DLD1 (cell line): ENCODE results near the gene PALB2.

Experiments
- in situ Hi-C: cut with HindIII; loops from 2 replicates; pipeline ENCODE4 v1.10.0; 2017; ENCODE audit warnings: low sequenced_read_pairs

PALB2 gene

DNA sequence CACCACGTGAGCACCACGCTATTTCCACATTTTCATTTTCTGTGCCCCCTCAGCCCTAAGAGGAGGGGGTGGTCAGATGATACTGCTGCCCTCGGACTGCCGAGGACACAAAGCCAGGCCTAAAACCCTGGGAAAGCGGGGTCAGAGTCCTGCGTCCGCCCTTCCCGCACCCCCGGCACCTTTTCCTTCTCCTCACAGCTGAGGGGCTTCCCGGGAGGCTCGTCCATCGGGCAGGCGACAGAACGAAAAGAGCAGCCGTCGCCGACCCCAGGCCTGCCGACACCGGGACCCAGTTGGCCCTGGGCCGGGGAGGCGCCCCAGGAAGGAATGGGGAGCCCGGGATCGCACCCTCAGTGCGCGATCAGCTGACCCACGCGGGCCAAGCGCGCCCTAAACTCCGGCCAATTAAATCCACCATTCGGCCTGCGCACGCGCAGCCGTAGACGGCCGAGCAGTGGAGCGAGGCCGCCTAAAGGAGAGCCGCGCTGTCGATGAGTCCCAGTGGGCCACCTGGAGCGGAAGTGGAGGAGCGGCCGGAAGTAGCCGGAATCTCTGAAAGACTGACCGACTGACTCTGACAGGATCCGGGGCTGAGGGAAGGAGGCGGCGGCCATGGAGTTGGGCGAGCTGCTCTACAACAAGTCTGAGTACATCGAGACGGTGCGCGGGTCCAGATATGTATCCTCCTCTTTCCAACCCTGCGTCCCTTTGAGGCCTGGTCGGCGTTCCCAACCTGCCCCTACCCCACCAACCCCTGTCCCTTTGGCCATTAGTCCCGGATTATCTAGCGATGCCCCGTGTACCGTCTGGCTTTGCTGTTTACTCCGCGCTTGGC lies at the start of gene PALB2, which contains the start of gene DCTN5:
PALB2 (minus strand) TSS at position 380 of the 835 bp plus-strand sequence; CDS start at position 227, 153 bp downstream.
DCTN5 (plus strand) TSS at position 536 of the 835 bp plus-strand sequence; CDS start at position 613, 77 bp downstream.
- in situ Hi-C loops: no loop called here

- in situ Hi-C loops: no loop called here
These were observed 48.5 kb upstream of the PALB2 start for GRCh38 chr16:23689442-23690187.

DNA sequence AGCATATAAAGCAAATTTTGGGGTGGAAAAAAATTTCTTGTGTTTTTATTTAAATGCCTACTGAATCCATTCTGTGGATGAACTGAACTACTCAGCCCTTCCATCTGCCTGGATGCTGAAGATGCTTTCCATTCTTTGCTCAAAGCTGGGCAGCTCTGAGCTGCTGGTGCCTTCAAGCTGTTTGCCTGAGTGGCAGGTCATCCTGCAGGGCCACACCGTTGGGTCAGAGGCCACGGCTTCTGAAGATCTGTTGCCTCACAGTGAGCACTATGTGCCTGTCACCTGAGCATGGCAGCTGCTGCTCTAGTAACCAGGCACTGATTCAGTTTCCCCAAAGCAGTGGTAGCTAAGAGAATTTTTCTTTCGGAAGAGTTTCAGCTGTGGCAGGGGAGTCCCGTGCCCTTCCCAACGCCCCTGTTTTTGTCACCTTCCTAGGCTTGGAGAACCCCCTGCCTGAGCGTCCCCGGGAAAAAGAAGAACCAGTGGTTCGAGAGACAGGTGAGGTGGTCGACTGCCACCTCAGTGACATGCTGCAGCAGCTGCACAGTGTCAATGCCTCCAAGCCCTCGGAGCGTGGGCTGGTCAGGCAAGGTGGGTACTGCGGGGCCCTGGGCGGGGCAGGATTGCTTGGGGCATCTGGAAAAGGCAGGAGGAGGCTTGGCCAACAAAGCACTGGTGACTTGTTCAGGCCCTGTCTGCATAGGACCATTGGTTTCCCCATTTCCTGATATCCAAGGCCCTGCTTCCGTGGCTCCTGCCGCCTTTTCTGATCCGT lies 46.1 kb upstream of the PALB2 start:
- in situ Hi-C loops: no loop called here

DNA sequence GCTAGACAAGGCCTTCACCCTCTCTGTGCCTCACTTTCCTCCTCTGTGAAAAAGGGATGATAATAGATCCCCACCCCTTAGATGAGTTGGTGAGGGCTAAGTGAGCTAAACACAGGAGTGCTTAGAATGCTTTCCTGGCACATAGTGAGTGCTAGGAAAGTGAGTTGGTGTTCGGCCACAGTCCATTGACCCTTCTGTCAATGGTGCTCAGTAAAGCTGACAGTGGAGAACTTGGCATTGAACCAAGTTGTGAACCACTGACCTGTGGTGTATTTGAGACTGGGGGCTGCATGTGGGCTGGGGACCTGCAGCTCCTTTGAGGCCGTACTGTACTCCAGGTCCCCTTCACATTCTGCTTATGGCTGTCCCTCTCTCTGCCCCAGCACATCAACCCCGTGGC lies 42.4 kb upstream of the PALB2 start:
- in situ Hi-C loops: no loop called here

- in situ Hi-C loops: no loop called here
These were observed 41.1 kb upstream of the PALB2 start for GRCh38 chr16:23682181-23682580.

DNA sequence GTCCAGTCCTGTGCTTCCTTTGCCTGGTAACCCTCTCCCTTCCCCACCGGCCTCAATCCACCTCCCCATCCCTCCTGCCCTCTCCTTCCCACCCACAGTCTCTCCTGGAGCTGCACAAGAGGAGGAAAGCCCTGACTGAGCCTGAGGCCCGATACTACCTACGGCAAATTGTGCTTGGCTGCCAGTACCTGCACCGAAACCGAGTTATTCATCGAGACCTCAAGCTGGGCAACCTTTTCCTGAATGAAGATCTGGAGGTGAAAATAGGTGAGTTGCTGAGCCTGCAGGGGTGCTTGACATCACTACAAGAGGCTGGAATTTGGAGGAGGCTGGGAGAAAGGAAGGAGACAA lies 38.9 kb upstream of the PALB2 start:
- in situ Hi-C loops: no loop called here

DNA sequence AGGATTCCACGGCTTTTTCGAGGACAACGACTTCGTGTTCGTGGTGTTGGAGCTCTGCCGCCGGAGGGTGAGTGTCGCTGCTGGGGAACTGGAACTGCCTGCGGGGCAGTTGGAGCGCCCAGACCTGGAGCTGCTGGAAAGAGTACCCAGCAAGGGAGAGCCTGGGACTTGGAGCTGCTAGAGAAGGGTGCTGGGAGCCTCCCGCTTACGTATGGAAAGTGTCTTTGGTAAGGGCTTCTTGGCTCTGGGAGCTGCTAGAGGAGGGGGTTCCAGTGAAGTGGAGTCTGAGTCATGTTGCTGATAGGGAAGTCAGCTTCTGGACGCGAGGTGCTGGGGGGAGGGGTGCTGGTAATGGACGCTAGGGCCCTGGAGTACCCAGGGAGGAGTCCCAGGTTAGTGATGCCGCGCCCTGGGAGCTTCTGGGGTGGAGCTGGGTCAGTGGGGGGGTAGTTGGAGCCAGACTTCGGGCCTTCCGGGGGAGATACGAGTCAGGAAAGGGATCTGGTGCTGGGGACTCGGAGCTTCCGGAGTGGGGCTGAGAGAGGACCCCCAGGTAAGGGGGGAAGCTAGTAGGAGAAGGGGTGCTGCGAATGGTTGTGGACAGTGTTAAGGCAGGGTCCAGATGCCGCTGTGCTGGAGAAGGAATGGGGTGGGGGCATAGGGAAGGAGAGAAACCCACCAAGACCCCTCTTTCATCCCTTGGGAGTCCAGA lies 38.3 kb upstream of the PALB2 start:
- in situ Hi-C loops: no loop called here

GRCh38 chr16:23678430-23679273 lies 37.5 kb upstream of the PALB2 start, which contains the start of gene PLK1:
Gene PLK1 (plus strand): TSS chr16:23678889. CDS start chr16:23678933, 44 bp downstream.
- in situ Hi-C loops: no loop called here

GRCh38 chr16:23676924-23677480 lies 35.9 kb upstream of the PALB2 start:
- in situ Hi-C loops: no loop called here

GRCh38 chr16:23673971-23674614 lies 33.0 kb upstream of the PALB2 start:
- in situ Hi-C loops: no loop called here

GRCh38 chr16:23670137-23670776 lies 29.1 kb upstream of the PALB2 start:
- in situ Hi-C loops: no loop called here

- in situ Hi-C loops: no loop called here
These were observed 27.8 kb upstream of the PALB2 start for GRCh38 chr16:23668873-23669272.

- in situ Hi-C loops: no loop called here
These were observed 27.1 kb upstream of the PALB2 start for GRCh38 chr16:23668225-23668624.

GRCh38 chr16:23667355-23667659 lies 26.2 kb upstream of the PALB2 start:
- in situ Hi-C loops: no loop called here

DNA sequence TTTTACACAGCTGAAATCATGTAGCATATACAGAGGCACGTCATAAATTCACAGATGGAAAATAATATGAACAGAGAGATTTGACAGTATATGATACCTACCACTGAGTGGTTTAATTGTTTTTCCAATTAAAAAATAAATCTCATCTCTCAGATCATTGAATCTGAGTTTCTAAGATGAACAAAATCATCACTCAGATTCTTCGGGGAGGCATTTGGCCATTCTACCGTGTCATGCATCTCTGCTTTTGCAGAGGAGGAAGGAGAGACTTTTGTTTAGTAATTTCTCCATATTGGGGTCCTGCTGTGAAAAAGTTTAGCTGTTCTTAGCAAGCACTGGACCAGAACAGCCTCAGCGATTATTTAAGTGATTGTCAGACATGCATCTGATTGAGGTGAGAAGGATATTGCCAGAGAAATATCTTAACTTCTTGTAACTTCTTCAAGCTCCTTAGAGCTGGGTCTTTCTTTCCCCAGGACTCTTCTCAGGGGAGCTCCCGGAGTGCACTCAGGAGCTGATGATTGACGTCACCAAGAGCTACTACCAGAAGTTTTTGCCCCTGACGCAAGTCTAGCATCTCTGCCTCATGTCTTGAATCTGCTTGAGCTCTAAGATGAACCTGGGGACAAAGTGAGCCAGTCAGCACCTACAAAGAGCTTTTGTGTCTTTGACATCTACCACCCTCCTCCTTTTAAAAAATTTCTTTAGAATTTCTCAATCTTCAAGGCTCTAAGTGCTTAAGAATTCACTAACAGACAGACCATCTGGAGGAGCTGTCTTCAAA lies 25.7 kb upstream of the PALB2 start:
- in situ Hi-C loops: no loop called here

- in situ Hi-C loops: no loop called here
These were observed 22.8 kb upstream of the PALB2 start for GRCh38 chr16:23663918-23664317.

GRCh38 chr16:23651943-23652468 lies 10.9 kb upstream of the PALB2 start:
- in situ Hi-C loops: no loop called here
